GM21576 (cell line): Measurements from ENCODE around the gene DYSF.

Source experiments
- ATAC-seq: cut with Tn5 transposase; IDR thresholded peaks from one replicate; pipeline ENCODE4 v1.9.1; 2021; ENCODE audit warnings: mild to moderate bottlenecking, moderate library complexity; ENCODE audit not compliant: unreplicated experiment

Gene DYSF

GRCh38 chr2:71598526-71598925, 145.2 kb downstream of the DYSF start:
- ATAC-seq, result no peak

- ATAC-seq, result no peak
These were observed 145.7 kb downstream of the DYSF start for GRCh38 chr2:71599038-71599437.

- ATAC-seq, result no peak
These were observed 146.4 kb downstream of the DYSF start for GRCh38 chr2:71599646-71600236.

GRCh38 chr2:71600555-71600954, 147.2 kb downstream of the DYSF start:
- ATAC-seq, result no peak

GRCh38 chr2:71601136-71602114, 148.1 kb downstream of the DYSF start:
- no peak for ATAC-seq

GRCh38 chr2:71602115-71602495, 148.7 kb downstream of the DYSF start:
- ATAC-seq, result no peak

GRCh38 chr2:71602581-71602980, 149.2 kb downstream of the DYSF start:
- no peak for ATAC-seq

GRCh38 chr2:71603311-71603811, 150.0 kb downstream of the DYSF start:
- no peak for ATAC-seq

- no peak for ATAC-seq
These were observed 150.7 kb downstream of the DYSF start for GRCh38 chr2:71603851-71604725.

GRCh38 chr2:71604726-71605120, 151.4 kb downstream of the DYSF start:
- ATAC-seq, result no peak

GRCh38 chr2:71605173-71605641, 151.8 kb downstream of the DYSF start:
- no peak for ATAC-seq

- ATAC-seq, result no peak
These were observed 152.4 kb downstream of the DYSF start for GRCh38 chr2:71605781-71606241.

- no peak for ATAC-seq
These were observed 152.9 kb downstream of the DYSF start for GRCh38 chr2:71606244-71606643.

GRCh38 chr2:71607151-71607889, 154.0 kb downstream of the DYSF start:
- no peak for ATAC-seq

- no peak for ATAC-seq
These were observed 154.7 kb downstream of the DYSF start for GRCh38 chr2:71608034-71608433.

GRCh38 chr2:71608441-71608840, 155.1 kb downstream of the DYSF start:
- no peak for ATAC-seq

- ATAC-seq, result no peak
These were observed 155.7 kb downstream of the DYSF start for GRCh38 chr2:71609029-71609428.

GRCh38 chr2:71609441-71609840, 156.1 kb downstream of the DYSF start:
- ATAC-seq, result no peak

GRCh38 chr2:71609958-71610357, 156.6 kb downstream of the DYSF start:
- no peak for ATAC-seq

- ATAC-seq, result no peak
These were observed 157.3 kb downstream of the DYSF start for GRCh38 chr2:71610671-71611070.
